WERI-Rb-1 (cell line): ENCODE data around the gene MRPL54.

Experiments
- DNase-seq: peaks from one replicate; pipeline ENCODE4 v3.0.0-alpha.2; 2020
- H3K27ac ChIP-seq: fragments of 250-450 bp; sonication (Bioruptor Pico); 2 replicates; pipeline ENCODE4 v1.5.1; 2020; ENCODE audit warnings: mild to moderate bottlenecking, moderate library complexity
- H3K27me3 ChIP-seq: fragments of 250-450 bp; sonication (Bioruptor Pico); 2 replicates; pipeline ENCODE4 v1.5.1; 2021; ENCODE audit warnings: mild to moderate bottlenecking, low read depth, moderate library complexity; ENCODE audit not compliant: insufficient read depth, severe bottlenecking
- H3K36me3 ChIP-seq: fragments of 250-450 bp; sonication (Bioruptor Pico); 2 replicates; pipeline ENCODE4 v1.5.1; 2020; ENCODE audit warnings: mild to moderate bottlenecking, moderate library complexity
- H3K4me3 ChIP-seq: 2 replicates; pipeline ENCODE4 v1.5.1; 2011; ENCODE audit warnings: low read depth, mild to moderate bottlenecking, control low read depth, low read length
- H3K9me3 ChIP-seq: fragments of 250-450 bp; sonication (Bioruptor Pico); 2 replicates; pipeline ENCODE4 v1.5.1; 2021; ENCODE audit warnings: mild to moderate bottlenecking, moderate library complexity; ENCODE audit not compliant: severe bottlenecking
- TF ChIP-seq, protein P1 (sequence below): IDR thresholded peaks from 2 replicates; pipeline ENCODE4 v1.5.1; 2011; ENCODE audit warnings: low read depth, mild to moderate bottlenecking, control low read depth, inconsistent platforms, low read length

MRPL54 gene

DNA sequence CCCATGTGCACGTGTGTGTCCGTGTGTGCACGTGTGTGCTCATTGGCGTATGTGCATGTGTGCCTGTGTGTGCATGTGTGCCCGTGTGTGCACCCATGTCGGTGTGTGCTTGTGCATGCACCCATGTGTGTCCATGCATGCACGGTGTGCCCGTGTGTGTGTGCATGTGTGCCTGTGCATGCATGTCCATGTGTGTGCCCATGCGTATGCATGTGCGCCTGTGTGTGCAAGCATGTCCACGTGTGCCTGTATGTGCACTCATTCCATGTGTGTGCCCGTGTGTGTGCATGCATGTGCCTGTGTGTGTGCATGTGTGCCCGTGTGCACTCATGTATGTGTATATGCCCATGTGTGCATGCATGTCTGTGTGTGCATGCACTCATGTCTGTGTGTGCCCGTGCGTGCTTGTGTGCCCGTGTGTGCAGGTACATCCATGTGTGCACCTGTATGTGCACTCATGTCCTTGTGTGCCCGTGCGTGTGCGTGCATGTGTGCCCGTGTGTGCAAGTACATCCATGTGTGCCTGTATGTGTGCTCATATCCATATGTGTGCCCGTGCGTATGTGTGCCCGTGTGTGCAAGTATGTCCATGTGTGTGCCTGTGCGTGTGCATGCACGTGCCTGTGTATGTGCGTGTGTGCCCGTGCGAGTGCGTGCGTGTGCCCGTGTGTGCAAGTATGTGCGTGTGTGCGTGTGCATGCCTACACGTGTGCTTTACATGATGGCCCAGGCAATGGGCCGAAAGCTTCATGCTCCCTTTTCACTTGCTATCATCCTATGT, 45.3 kb downstream of the MRPL54 start:
- no peak overlapping the region for H3K4me3 ChIP-seq
- H3K36me3 ChIP-seq = no peaks in the 10 kb centered on the region
- no peak overlapping the region for H3K27ac ChIP-seq
- no peaks in the 10 kb centered on the region for H3K27me3 ChIP-seq
- TF ChIP-seq, protein P1, sequence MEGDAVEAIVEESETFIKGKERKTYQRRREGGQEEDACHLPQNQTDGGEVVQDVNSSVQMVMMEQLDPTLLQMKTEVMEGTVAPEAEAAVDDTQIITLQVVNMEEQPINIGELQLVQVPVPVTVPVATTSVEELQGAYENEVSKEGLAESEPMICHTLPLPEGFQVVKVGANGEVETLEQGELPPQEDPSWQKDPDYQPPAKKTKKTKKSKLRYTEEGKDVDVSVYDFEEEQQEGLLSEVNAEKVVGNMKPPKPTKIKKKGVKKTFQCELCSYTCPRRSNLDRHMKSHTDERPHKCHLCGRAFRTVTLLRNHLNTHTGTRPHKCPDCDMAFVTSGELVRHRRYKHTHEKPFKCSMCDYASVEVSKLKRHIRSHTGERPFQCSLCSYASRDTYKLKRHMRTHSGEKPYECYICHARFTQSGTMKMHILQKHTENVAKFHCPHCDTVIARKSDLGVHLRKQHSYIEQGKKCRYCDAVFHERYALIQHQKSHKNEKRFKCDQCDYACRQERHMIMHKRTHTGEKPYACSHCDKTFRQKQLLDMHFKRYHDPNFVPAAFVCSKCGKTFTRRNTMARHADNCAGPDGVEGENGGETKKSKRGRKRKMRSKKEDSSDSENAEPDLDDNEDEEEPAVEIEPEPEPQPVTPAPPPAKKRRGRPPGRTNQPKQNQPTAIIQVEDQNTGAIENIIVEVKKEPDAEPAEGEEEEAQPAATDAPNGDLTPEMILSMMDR = no peak
- H3K9me3 ChIP-seq = no peaks in the 10 kb centered on the region
- DNase-seq = no peak

- H3K4me3 ChIP-seq = no peak overlapping the region
- no peaks in the 10 kb centered on the region for H3K36me3 ChIP-seq
- no peaks in the 10 kb centered on the region for H3K9me3 ChIP-seq
- TF ChIP-seq, protein P1 = no peak
- H3K27ac ChIP-seq = no peak overlapping the region
- DNase-seq = no peak
- no peaks in the 10 kb centered on the region for H3K27me3 ChIP-seq
These were observed 46.1 kb downstream of the MRPL54 start for GRCh38 chr19:3808420-3809143.

- Histone ChIP-seq H3K27me3 (no peaks in the 10 kb centered on the region), H3K9me3 (no peaks in the 10 kb centered on the region), H3K36me3 (no peaks in the 10 kb centered on the region), H3K27ac (no peak overlapping the region), H3K4me3 (no peak overlapping the region)
- no peak for DNase-seq
- TF ChIP-seq, protein P1 = no peak
These were observed 47.6 kb downstream of the MRPL54 start for GRCh38 chr19:3809881-3810707.

DNA sequence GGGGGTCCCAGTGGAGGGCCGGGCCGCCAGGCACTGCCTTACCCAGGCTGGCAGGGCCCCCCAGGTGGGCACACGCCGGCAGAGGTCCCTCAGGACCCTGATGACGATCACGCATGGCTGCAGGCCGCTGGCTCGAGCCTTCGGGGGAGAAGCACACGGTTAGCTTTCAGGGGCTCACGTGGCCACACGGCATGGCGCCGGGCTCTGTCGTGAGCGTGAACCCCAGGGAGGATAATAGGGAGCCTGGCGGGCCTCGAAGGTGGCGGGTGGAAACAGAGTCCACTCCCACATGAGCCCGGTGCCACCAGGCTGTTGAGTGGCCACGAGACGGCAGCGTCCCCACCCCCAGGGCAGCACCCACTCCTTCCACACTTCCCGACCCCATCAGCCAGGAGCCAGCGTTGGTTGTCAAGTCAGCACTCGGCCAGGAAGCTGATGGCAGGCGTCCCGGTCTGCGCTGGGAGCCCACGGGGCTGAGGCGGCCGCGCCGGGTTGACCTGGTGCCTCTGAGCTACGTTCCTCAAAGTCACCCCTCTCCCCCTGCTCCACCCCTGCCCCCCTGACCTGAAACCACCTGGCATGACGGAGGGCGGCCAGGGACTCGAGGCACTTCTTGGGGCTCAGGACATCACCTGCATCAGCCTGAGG, 48.4 kb downstream of the MRPL54 start:
- TF ChIP-seq, protein P1 = no peak
- Histone ChIP-seq H3K36me3 (no peaks in the 10 kb centered on the region), H3K27ac (no peak overlapping the region), H3K9me3 (no peaks in the 10 kb centered on the region), H3K4me3 (no peak overlapping the region), H3K27me3 (no peaks in the 10 kb centered on the region)
- DNase-seq = no peak

GRCh38 chr19:3813473-3814392, 51.3 kb downstream of the MRPL54 start:
- no peak for DNase-seq
- TF ChIP-seq, protein P1 = no peak
- H3K4me3 ChIP-seq = no peak overlapping the region
- no peaks in the 10 kb centered on the region for H3K9me3 ChIP-seq
- no peaks in the 10 kb centered on the region for H3K36me3 ChIP-seq
- H3K27ac ChIP-seq = no peak overlapping the region
- H3K27me3 ChIP-seq = no peaks in the 10 kb centered on the region
